Myocyte (in vitro differentiated cells): ENCODE measurements around the gene FSD1. TPM values are rescaled to one million over a fixed set of nuclear protein-coding genes. Genes with fewer than 3 reads are reported as not detected.

Experiments used
- DNase-seq: peaks from one replicate; pipeline ENCODE4 v3.0.0-alpha.2; 2012; ENCODE audit warnings: low read depth
- total RNA-seq: library from RNA; depleted of rRNA; stranded (reverse); fragments of >200 nt; gene quantifications from 2 replicates; pipeline ENCODE4 v1.2.3, GENCODE V29; 2014

FSD1 gene
- total RNA-seq, 1 donor from 2014 or later = 2.6 TPM

GRCh38 chr19:4362101-4362828 lies 57.9 kb downstream of the FSD1 start:
- no peak for DNase-seq

GRCh38 chr19:4362831-4363545 lies 58.6 kb downstream of the FSD1 start:
- no peak for DNase-seq

- DNase-seq = no peak
Observed at GRCh38 chr19:4363571-4364304, 59.3 kb downstream of the FSD1 start.

- DNase-seq = no peak
Observed at GRCh38 chr19:4365341-4365740, 60.9 kb downstream of the FSD1 start.

- DNase-seq = no peak
Observed at GRCh38 chr19:4365791-4366665, 61.6 kb downstream of the FSD1 start.

GRCh38 chr19:4366666-4367335 lies 62.4 kb downstream of the FSD1 start:
- DNase-seq = no peak

GRCh38 chr19:4367336-4367723 lies 62.9 kb downstream of the FSD1 start:
- DNase-seq = no peak

GRCh38 chr19:4367781-4368127 lies 63.4 kb downstream of the FSD1 start:
- DNase-seq = peak; percentile 78

GRCh38 chr19:4368128-4368820 lies 63.9 kb downstream of the FSD1 start:
- peak; percentile 78 for DNase-seq

- peak; percentile 27 for DNase-seq
Observed at GRCh38 chr19:4369109-4369887, 64.9 kb downstream of the FSD1 start.

- peak; percentile 67 for DNase-seq
Observed at GRCh38 chr19:4369888-4370260, 65.5 kb downstream of the FSD1 start.

GRCh38 chr19:4370418-4371041 lies 66.1 kb downstream of the FSD1 start:
- peak; percentile 43 for DNase-seq

- peak; percentile 94 for DNase-seq
Observed at GRCh38 chr19:4371247-4372164, 67.1 kb downstream of the FSD1 start.

- DNase-seq = no peak
Observed at GRCh38 chr19:4372165-4373012, 68.0 kb downstream of the FSD1 start.

GRCh38 chr19:4373013-4373367 lies 68.6 kb downstream of the FSD1 start:
- DNase-seq = no peak
